ENCODE measurements around the gene ELOVL7. TPM values are rescaled to one million over a fixed set of nuclear protein-coding genes. Genes with fewer than 3 reads are reported as not detected.

Gene ELOVL7
- total RNA-seq, 6 donors from 2014 or later, result 1.9 to 17.7 (median 6.7) TPM

- H3K27me3 ChIP-seq, result no peaks in the 10 kb centered on the region
- no peak for ATAC-seq (ENCODE audit: low FRiP score in 2 of 2)
- H3K4me1 ChIP-seq, result no peaks in the 10 kb centered on the region
Measured at GRCh38 chr5:60827201-60827600, 16.9 kb downstream of the ELOVL7 start.

GRCh38 chr5:60826653-60827052 is 17.4 kb downstream of the ELOVL7 start:
- no peaks in the 10 kb centered on the region for H3K27me3 ChIP-seq
- H3K27ac ChIP-seq, result no peak overlapping the region
- no peaks in the 10 kb centered on the region for H3K9me3 ChIP-seq
- DNase-seq (no peak), ATAC-seq (ENCODE audit: low FRiP score in 2 of 2) (no peak)
- TF ChIP-seq POLR2AphosphoS5 (IDR thresholded peaks at IDR 0.05) (no peak), EP300 (IDR thresholded peaks at IDR 0.05) (no peak), POLR2A (IDR thresholded peaks at IDR 0.05) (no peak), CTCF (IDR thresholded peaks at IDR 0.05) (no peak)
- H3K4me3 ChIP-seq, result no peak overlapping the region
- no peaks in the 10 kb centered on the region for H3K4me1 ChIP-seq
- no peaks in the 10 kb centered on the region for H3K36me3 ChIP-seq

More at GRCh38 chr5:60827201-60827600, 16.9 kb downstream of the ELOVL7 start:
- Histone ChIP-seq H3K27ac (no peak overlapping the region), H3K36me3 (no peaks in the 10 kb centered on the region), H3K4me3 (no peak overlapping the region), H3K9me3 (no peaks in the 10 kb centered on the region)
- DNase-seq, result no peak
- 78 to 79% methylated on average over 1 of the region's 1 CpG for WGBS, 2 donors
- no peak for TF ChIP-seq POLR2AphosphoS5 (IDR thresholded peaks at IDR 0.05)
- no peak for TF ChIP-seq POLR2A (IDR thresholded peaks at IDR 0.05)
- TF ChIP-seq CTCF (IDR thresholded peaks at IDR 0.05), result no peak
- no peak for TF ChIP-seq EP300 (IDR thresholded peaks at IDR 0.05)

GRCh38 chr5:60823574-60823973 is 20.5 kb downstream of the ELOVL7 start:
- 78 to 82% methylated on average over 1 of the region's 1 CpG for WGBS, 2 donors
- Histone ChIP-seq H3K4me1 (no peaks in the 10 kb centered on the region), H3K4me3 (no peak overlapping the region), H3K27ac (no peak overlapping the region), H3K36me3 (no peaks in the 10 kb centered on the region), H3K27me3 (no peaks in the 10 kb centered on the region), H3K9me3 (no peaks in the 10 kb centered on the region)
- DNase-seq, result no peak
- ATAC-seq (ENCODE audit: low FRiP score in 2 of 2), result no peak
- TF ChIP-seq CTCF (IDR thresholded peaks at IDR 0.05) (no peak), EP300 (IDR thresholded peaks at IDR 0.05) (no peak), POLR2AphosphoS5 (IDR thresholded peaks at IDR 0.05) (no peak), POLR2A (IDR thresholded peaks at IDR 0.05) (no peak)

- Histone ChIP-seq H3K27ac (no peak overlapping the region), H3K4me3 (no peak overlapping the region), H3K9me3 (no peaks in the 10 kb centered on the region), H3K4me1 (no peaks in the 10 kb centered on the region), H3K36me3 (no peaks in the 10 kb centered on the region), H3K27me3 (no peaks in the 10 kb centered on the region)
- WGBS, 2 donors, result 84 to 91% methylated on average over 2 of the region's 2 CpGs
- TF ChIP-seq POLR2A (IDR thresholded peaks at IDR 0.05) (no peak), EP300 (IDR thresholded peaks at IDR 0.05) (no peak), POLR2AphosphoS5 (IDR thresholded peaks at IDR 0.05) (no peak), CTCF (IDR thresholded peaks at IDR 0.05) (no peak)
- ATAC-seq (ENCODE audit: low FRiP score in 2 of 2) (no peak), DNase-seq (no peak)
Measured at GRCh38 chr5:60822285-60822556, 21.8 kb downstream of the ELOVL7 start.

- no peaks in the 10 kb centered on the region for H3K9me3 ChIP-seq
- H3K4me1 ChIP-seq, result no peaks in the 10 kb centered on the region
- H3K27ac ChIP-seq, result no peak overlapping the region
- DNase-seq (no peak), ATAC-seq (ENCODE audit: low FRiP score in 2 of 2) (no peak)
- no peaks in the 10 kb centered on the region for H3K36me3 ChIP-seq
- no peak for TF ChIP-seq POLR2AphosphoS5 (IDR thresholded peaks at IDR 0.05)
- no peak for TF ChIP-seq EP300 (IDR thresholded peaks at IDR 0.05)
- no peak for TF ChIP-seq POLR2A (IDR thresholded peaks at IDR 0.05)
- no peak for TF ChIP-seq CTCF (IDR thresholded peaks at IDR 0.05)
- no peaks in the 10 kb centered on the region for H3K27me3 ChIP-seq
- WGBS, 2 donors, result 88 to 96% methylated on average over 4 of the region's 4 CpGs
- no peak overlapping the region for H3K4me3 ChIP-seq
Measured at GRCh38 chr5:60821488-60822284, 22.4 kb downstream of the ELOVL7 start.

Data from upper lobe of left lung (tissue), 6 donors.